HG02970 (cell line): ENCODE measurements around the gene SLC8A3.

Experiments
- ATAC-seq: cut with Tn5 transposase; IDR thresholded peaks from one replicate; pipeline ENCODE4 v1.9.1; 2021; ENCODE audit warnings: mild to moderate bottlenecking, moderate library complexity, moderate number of reproducible peaks; ENCODE audit not compliant: unreplicated experiment, low FRiP score

Gene SLC8A3

GRCh38 chr14:70077005-70077404 is 111.7 kb downstream of the SLC8A3 start:
- ATAC-seq: no peak

GRCh38 chr14:70073924-70074566 is 114.7 kb downstream of the SLC8A3 start:
- no peak for ATAC-seq

- no peak for ATAC-seq
These were observed 119.6 kb downstream of the SLC8A3 start for GRCh38 chr14:70069186-70069585.

- no peak for ATAC-seq
These were observed 120.9 kb downstream of the SLC8A3 start for GRCh38 chr14:70067810-70068209.

GRCh38 chr14:70064136-70064865 is 124.5 kb downstream of the SLC8A3 start:
- no peak for ATAC-seq

GRCh38 chr14:70061108-70061507 is 127.6 kb downstream of the SLC8A3 start:
- ATAC-seq: no peak

GRCh38 chr14:70059545-70059944 is 129.2 kb downstream of the SLC8A3 start:
- no peak for ATAC-seq

GRCh38 chr14:70057519-70058136 is 131.1 kb downstream of the SLC8A3 start:
- no peak for ATAC-seq

GRCh38 chr14:70052990-70053389 is 135.8 kb downstream of the SLC8A3 start:
- no peak for ATAC-seq

GRCh38 chr14:70050136-70050535 is 138.6 kb downstream of the SLC8A3 start:
- ATAC-seq: no peak

- no peak for ATAC-seq
These were observed 139.1 kb downstream of the SLC8A3 start for GRCh38 chr14:70049605-70050004.

GRCh38 chr14:70048313-70048654 is 140.5 kb downstream of the SLC8A3 start:
- ATAC-seq: no peak

GRCh38 chr14:70047598-70048312 is 141.0 kb downstream of the SLC8A3 start:
- ATAC-seq: no peak

GRCh38 chr14:70045844-70046535 is 142.8 kb downstream of the SLC8A3 start:
- no peak for ATAC-seq

- no peak for ATAC-seq
These were observed 143.4 kb downstream of the SLC8A3 start for GRCh38 chr14:70045310-70045709.

- no peak for ATAC-seq
These were observed 145.8 kb downstream of the SLC8A3 start for GRCh38 chr14:70043001-70043400.

- ATAC-seq: no peak
These were observed 152.1 kb downstream of the SLC8A3 start for GRCh38 chr14:70036665-70037064.

GRCh38 chr14:70034257-70034656 is 154.5 kb downstream of the SLC8A3 start:
- no peak for ATAC-seq

- no peak for ATAC-seq
These were observed 155.2 kb downstream of the SLC8A3 start for GRCh38 chr14:70033561-70033960.

GRCh38 chr14:70033116-70033515 is 155.6 kb downstream of the SLC8A3 start:
- no peak for ATAC-seq

- no peak for ATAC-seq
These were observed 156.3 kb downstream of the SLC8A3 start for GRCh38 chr14:70032447-70032846.
